GM12878 (cell line): ENCODE results near the gene SORL1. TPM values are rescaled to one million over a fixed set of nuclear protein-coding genes. Genes with fewer than 3 reads are reported as not detected.

ENCODE experiments used
- ATAC-seq: fragments of 200-7000 bp; cut with Tn5 transposase; 3 replicates; pipeline ENCODE4 v1.9.1; 2020; ENCODE audit warnings: mild to moderate bottlenecking, moderate library complexity
- BruUV-seq: library from RNA; stranded (reverse); fragments of 400-500 nt; replicated peaks from 2 replicates; lab custom pipeline; 2021; lab: Mats Ljungman, UMichigan
- CTCF ChIA-PET: fragments of 300-600 bp; sonication (Branson Sonifier 250); formaldehyde crosslinking; extraction: SDS; loops from one replicate; lab custom pipeline; 2021; ENCODE audit warnings: inconsistent platforms; lab: Yijun Ruan, JAX
- POLR2A ChIA-PET: fragments of 350-600 bp; formaldehyde crosslinking; extraction: SDS; loops from one replicate; lab custom pipeline; 2021; ENCODE audit warnings: inconsistent platforms; lab: Charles Lee
- RAD21 ChIA-PET: fragments of 300-600 bp; sonication (Branson Sonifier 250); formaldehyde crosslinking; loops from one replicate; lab custom pipeline; 2023; ENCODE audit warnings: antibody characterized with exemption; ENCODE audit not compliant: unreplicated experiment; lab: Charles Lee
- SMC1A ChIA-PET: fragments of 300-600 bp; sonication (Branson Sonifier 250); formaldehyde crosslinking; loops from one replicate; lab custom pipeline; 2023; ENCODE audit not compliant: unreplicated experiment, uncharacterized antibody; lab: Charles Lee
- DNase-seq: peaks from one replicate; pipeline ENCODE4 v3.0.0-alpha.2; 2011; ENCODE audit warnings: low read depth, low spot score
- FAIRE-seq: peaks from 3 replicates; lab custom pipeline; 2011; peaks lifted over from hg19 to GRCh38; lab: Jason Lieb, UNC
- H2AFZ ChIP-seq: 2 replicates; pipeline ENCODE4 v1.6.0; 2011; ENCODE audit warnings: low read depth, low read length, control low read depth; ENCODE audit not compliant: control insufficient read depth
- H3K27ac ChIP-seq: 2 replicates; pipeline ENCODE4 v1.5.1; 2011; ENCODE audit warnings: control low read depth; ENCODE audit not compliant: control insufficient read depth, insufficient read depth
- H3K27me3 ChIP-seq, 2 experiments: replicated peaks in 1 of 2; 2 replicates each; pipeline versions ENCODE4 v1.6.0 to v1.6.1; 2011; ENCODE audit warnings: low read length in 1 of 2; ENCODE audit not compliant: control insufficient read depth in 2 of 2, insufficient read depth in 2 of 2
- H3K36me3 ChIP-seq, 2 experiments: 2 replicates each; pipeline ENCODE4 v1.5.1; 2011; ENCODE audit warnings: low read length in 1 of 2; ENCODE audit not compliant: control insufficient read depth in 2 of 2, insufficient read depth in 2 of 2
- H3K4me1 ChIP-seq: 2 replicates; pipeline ENCODE4 v1.6.1; 2011; ENCODE audit warnings: mild to moderate bottlenecking, low read length, moderate library complexity, mixed read lengths; ENCODE audit not compliant: control insufficient read depth, insufficient read depth
- H3K4me2 ChIP-seq: 2 replicates; pipeline ENCODE4 v1.6.0; 2011; ENCODE audit warnings: control low read depth; ENCODE audit not compliant: control insufficient read depth, insufficient read depth
- H3K4me3 ChIP-seq: fragments of 200-600 bp; sonication (generic); 2 replicates; pipeline ENCODE4 v1.5.1; 2016
- H3K79me2 ChIP-seq: 2 replicates; pipeline ENCODE4 v1.6.0; 2011; ENCODE audit warnings: low read length; ENCODE audit not compliant: control insufficient read depth, insufficient read depth
- H3K9ac ChIP-seq: 2 replicates; pipeline ENCODE4 v1.8.0; 2011; ENCODE audit warnings: low read length, control low read depth, mixed read lengths; ENCODE audit not compliant: control insufficient read depth, insufficient read depth
- H3K9me3 ChIP-seq: replicated peaks from 3 replicates; pipeline ENCODE4 v1.5.1; 2011; ENCODE audit warnings: mild to moderate bottlenecking, low read length; ENCODE audit not compliant: control insufficient read depth, insufficient read depth
- H4K20me1 ChIP-seq: 2 replicates; pipeline ENCODE4 v1.6.0; 2011; ENCODE audit not compliant: control insufficient read depth, insufficient read depth
- IRF4 ChIP-seq: IDR thresholded peaks from 2 replicates; pipeline ENCODE4 v1.6.1; 2011; ENCODE audit warnings: low read depth, low read length
- MEF2A ChIP-seq: IDR thresholded peaks from 2 replicates; pipeline ENCODE4 v1.6.1; 2011; ENCODE audit warnings: low read depth, mild to moderate bottlenecking, low read length, moderate library complexity; ENCODE audit not compliant: insufficient read depth
- NFIC ChIP-seq: IDR thresholded peaks from 2 replicates; pipeline ENCODE4 v1.6.1; 2012; ENCODE audit warnings: low read depth, mild to moderate bottlenecking, inconsistent platforms, low read length, moderate library complexity
- NR2C2 ChIP-seq: IDR thresholded peaks from 2 replicates; pipeline ENCODE4 v1.6.1; 2011; ENCODE audit warnings: borderline replicate concordance, low read depth; ENCODE audit not compliant: control insufficient read depth, insufficient read length
- POLR2A ChIP-seq: IDR thresholded peaks from 2 replicates; pipeline ENCODE4 v1.6.1; 2011; ENCODE audit warnings: low read depth, mild to moderate bottlenecking, low read length
- RUNX3 ChIP-seq: IDR thresholded peaks from 2 replicates; pipeline ENCODE4 v1.6.1; 2012; ENCODE audit warnings: low read length, inconsistent platforms
- SRF ChIP-seq, 2 experiments: IDR thresholded peaks; 2 replicates each; pipeline ENCODE4 v1.6.1; 2011; ENCODE audit warnings: low read depth in 2 of 2, low read length in 2 of 2, mild to moderate bottlenecking in 1 of 2, moderate library complexity in 1 of 2
- TARDBP ChIP-seq: IDR thresholded peaks from 2 replicates; pipeline ENCODE4 v1.6.1; 2016; ENCODE audit warnings: borderline replicate concordance
- WGBS: methylation state at CpG from one replicate; pipeline ENCODE4 v1.1.6; 2016; ENCODE audit warnings: low lambda C conversion rate; ENCODE audit not compliant: insufficient replicate concordance, insufficient coverage; ENCODE audit errors: missing lambda C conversion rate; 5-methylcytosine and 5-hydroxymethylcytosine counted together
- in situ Hi-C: fragments of 300-500 bp; cut with MboI; formaldehyde crosslinking; loops from 9 replicates; pipeline ENCODE4 v1.14.3; 2018; ENCODE audit warnings: mixed read lengths
- intact Hi-C: fragments of 100-400 bp; cut with micrococcal nuclease; formaldehyde crosslinking; loops from one replicate; pipeline ENCODE4 v1.14.2; 2022; ENCODE audit not compliant: unreplicated experiment
- polyA plus RNA-seq, 11 experiments: library from polyadenylated mRNA; depleted of rRNA in 4 of 11; unstranded in 6 of 11; stranded (reverse) in 5 of 11; fragments of >200 nt; fragmentation: Nextera tagmentation in 4 of 11; fragmentation: Illumina TruSeq in 1 of 11; extraction: Ambion mirVana in 4 of 11; extraction: Trizol in 1 of 11; gene quantifications; 1 replicate in 1 of 11; 2 replicates in 10 of 11; pipeline versions ENCODE4 v1.2.1 to v1.2.3, GENCODE V29; 2011 to 2016; ENCODE audit warnings: inconsistent platforms in 2 of 11, missing spikeins in 2 of 11, low read depth in 1 of 11
- total RNA-seq, 4 experiments: library from RNA; depleted of rRNA in 3 of 4; stranded (reverse); fragments of >200 nt in 3 of 4; fragmentation: Illumina TruSeq in 1 of 4; extraction: Trizol in 1 of 4; gene quantifications; 2 replicates each; pipeline versions ENCODE4 v1.2.1 to v1.2.3, GENCODE V29; 2013 to 2021
- TF ChIP-seq, protein P1 (sequence below): fragments of 450-650 bp; IDR thresholded peaks from 2 replicates; pipeline ENCODE4 v1.6.1; 2017; ENCODE audit warnings: mild to moderate bottlenecking, moderate library complexity
- TF ChIP-seq, protein P2 (sequence below): IDR thresholded peaks from 2 replicates; pipeline ENCODE4 v1.6.1; 2011; ENCODE audit warnings: mild to moderate bottlenecking, low read depth, low read length, moderate library complexity; ENCODE audit not compliant: insufficient replicate concordance
- TF ChIP-seq, protein P3 (sequence below): fragments of 450-650 bp; formaldehyde crosslinking; IDR thresholded peaks from 2 replicates; pipeline ENCODE4 v1.4.0; 2020; ENCODE audit warnings: mild to moderate bottlenecking, moderate library complexity

SORL1 gene
- total and polyA plus RNA-seq, 10 of the 15 experiments (the other 5 are each of a cell fraction or from before 2014, with no cell fraction given) = 20.2 to 107 (median 59.9) TPM

DNA sequence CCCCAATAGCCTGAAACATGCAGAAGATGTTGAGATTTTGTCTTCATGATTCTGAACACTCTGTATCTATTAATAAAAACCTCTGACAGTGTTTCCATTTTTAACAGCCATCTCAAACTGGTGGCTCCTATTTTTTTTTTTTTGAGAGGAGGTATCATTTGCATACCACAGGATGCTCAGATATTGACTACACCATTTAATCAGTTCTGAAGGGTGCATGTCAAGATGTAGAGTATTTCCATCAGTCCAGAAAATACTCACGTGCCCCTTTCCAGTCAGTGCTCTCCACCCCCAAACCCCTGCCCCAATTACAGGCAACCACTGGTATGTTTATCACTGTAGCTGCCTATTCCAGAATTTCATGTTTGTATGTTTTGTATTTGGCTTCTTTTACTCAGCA lies 85.9 kb downstream of the SORL1 start (continued):
- TF ChIP-seq, protein P1, sequence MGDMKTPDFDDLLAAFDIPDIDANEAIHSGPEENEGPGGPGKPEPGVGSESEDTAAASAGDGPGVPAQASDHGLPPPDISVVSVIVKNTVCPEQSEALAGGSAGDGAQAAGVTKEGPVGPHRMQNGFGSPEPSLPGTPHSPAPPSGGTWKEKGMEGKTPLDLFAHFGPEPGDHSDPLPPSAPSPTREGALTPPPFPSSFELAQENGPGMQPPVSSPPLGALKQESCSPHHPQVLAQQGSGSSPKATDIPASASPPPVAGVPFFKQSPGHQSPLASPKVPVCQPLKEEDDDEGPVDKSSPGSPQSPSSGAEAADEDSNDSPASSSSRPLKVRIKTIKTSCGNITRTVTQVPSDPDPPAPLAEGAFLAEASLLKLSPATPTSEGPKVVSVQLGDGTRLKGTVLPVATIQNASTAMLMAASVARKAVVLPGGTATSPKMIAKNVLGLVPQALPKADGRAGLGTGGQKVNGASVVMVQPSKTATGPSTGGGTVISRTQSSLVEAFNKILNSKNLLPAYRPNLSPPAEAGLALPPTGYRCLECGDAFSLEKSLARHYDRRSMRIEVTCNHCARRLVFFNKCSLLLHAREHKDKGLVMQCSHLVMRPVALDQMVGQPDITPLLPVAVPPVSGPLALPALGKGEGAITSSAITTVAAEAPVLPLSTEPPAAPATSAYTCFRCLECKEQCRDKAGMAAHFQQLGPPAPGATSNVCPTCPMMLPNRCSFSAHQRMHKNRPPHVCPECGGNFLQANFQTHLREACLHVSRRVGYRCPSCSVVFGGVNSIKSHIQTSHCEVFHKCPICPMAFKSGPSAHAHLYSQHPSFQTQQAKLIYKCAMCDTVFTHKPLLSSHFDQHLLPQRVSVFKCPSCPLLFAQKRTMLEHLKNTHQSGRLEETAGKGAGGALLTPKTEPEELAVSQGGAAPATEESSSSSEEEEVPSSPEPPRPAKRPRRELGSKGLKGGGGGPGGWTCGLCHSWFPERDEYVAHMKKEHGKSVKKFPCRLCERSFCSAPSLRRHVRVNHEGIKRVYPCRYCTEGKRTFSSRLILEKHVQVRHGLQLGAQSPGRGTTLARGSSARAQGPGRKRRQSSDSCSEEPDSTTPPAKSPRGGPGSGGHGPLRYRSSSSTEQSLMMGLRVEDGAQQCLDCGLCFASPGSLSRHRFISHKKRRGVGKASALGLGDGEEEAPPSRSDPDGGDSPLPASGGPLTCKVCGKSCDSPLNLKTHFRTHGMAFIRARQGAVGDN = no peak
- TF ChIP-seq TARDBP (no peak), IRF4 (0 out of 2 replicates have a peak, but pooled peaks have one; percentile 34), NR2C2 (no peak)

DNA sequence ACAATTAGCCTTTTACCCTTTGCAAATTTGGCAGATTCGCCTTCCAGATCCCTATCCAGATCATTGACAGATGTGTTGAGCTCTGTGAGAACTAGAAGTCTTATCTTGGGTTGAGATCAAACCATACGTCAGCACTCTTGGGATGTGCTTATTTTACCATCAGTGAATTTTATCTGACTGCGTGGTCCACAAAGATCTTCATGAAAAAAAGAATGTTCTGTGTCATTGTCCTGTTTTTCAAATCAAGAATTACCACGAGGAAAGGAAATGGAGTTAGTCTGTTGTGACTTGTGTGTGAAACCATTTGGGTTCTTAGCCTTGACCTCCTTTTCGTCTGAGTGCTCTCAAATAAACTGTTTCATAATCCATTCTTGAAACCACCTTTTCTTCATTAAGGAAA lies 86.9 kb downstream of the SORL1 start:
- H3K9ac ChIP-seq = no peak overlapping the region
- no peaks in the 10 kb centered on the region; the same call in 2 of the 3 replicates for H3K9me3 ChIP-seq
- DNase-seq (peak; percentile 69), ATAC-seq (peak; percentile 59), FAIRE-seq (peak; percentile 52)
- 19% methylated on average over 5 of the region's 5 CpGs for WGBS
- peaks cover 18 to 31% of the 10 kb centered on the region in 2 experiments for H3K36me3 ChIP-seq
- no TSS peak for BruUV-seq
- H4K20me1 ChIP-seq = no peaks in the 10 kb centered on the region
- ChIA-PET SMC1A (interaction anchor here (0.8 to 2.8 kb wide), 5 partner anchors 14 to 75 kb away, joined by 3 to 9 read pairs (median 4); no protein-coding TSS in a partner anchor), CTCF (interaction anchor here (1.2 to 1.6 kb wide), 2 partner anchors 10 to 55 kb away, joined by 3 to 4 read pairs; no protein-coding TSS in a partner anchor), POLR2A (interaction anchor here (1.0 kb wide), 1 partner anchor 57 kb away, joined by 3 read pairs; no protein-coding TSS in a partner anchor), RAD21 (interaction anchor here (0.8 to 1.3 kb wide), 5 partner anchors 32 to 220 kb away, joined by 3 to 5 read pairs (median 3); no protein-coding TSS in a partner anchor)
- H2AFZ ChIP-seq = no peak overlapping the region
- in situ Hi-C loops (no loop called here), intact Hi-C loops (loop anchor here (1.0 to 5.0 kb wide), 2 partner anchors 51 to 77 kb away; no protein-coding TSS in a partner anchor)
- H3K4me2 ChIP-seq = peak overlapping the region; percentile 77
- H3K27me3 ChIP-seq = no peaks in the 10 kb centered on the region
- 0 out of 2 replicates have a peak overlapping the region, but pooled peaks have one; percentile 16 for H3K4me3 ChIP-seq
- peaks cover 55% of the 10 kb centered on the region for H3K4me1 ChIP-seq
- H3K79me2 ChIP-seq = peaks cover 11% of the 10 kb centered on the region
- peak overlapping the region; percentile 74 for H3K27ac ChIP-seq
- TF ChIP-seq SRF (IDR thresholded peaks at IDR 0.05; ENCODE audit: low read depth in 2 of 2, low read length in 2 of 2) (no peak), POLR2A (no peak), MEF2A (no peak), NFIC (0 out of 2 replicates have a peak, but pooled peaks have one; percentile 34), RUNX3 (peak; percentile 63; the same call in 1 of the 2 replicates)
- TF ChIP-seq, protein P2, sequence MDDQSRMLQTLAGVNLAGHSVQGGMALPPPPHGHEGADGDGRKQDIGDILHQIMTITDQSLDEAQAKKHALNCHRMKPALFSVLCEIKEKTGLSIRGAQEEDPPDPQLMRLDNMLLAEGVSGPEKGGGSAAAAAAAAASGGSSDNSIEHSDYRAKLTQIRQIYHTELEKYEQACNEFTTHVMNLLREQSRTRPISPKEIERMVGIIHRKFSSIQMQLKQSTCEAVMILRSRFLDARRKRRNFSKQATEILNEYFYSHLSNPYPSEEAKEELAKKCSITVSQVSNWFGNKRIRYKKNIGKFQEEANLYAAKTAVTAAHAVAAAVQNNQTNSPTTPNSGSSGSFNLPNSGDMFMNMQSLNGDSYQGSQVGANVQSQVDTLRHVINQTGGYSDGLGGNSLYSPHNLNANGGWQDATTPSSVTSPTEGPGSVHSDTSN = no peak
- TF ChIP-seq, protein P3, sequence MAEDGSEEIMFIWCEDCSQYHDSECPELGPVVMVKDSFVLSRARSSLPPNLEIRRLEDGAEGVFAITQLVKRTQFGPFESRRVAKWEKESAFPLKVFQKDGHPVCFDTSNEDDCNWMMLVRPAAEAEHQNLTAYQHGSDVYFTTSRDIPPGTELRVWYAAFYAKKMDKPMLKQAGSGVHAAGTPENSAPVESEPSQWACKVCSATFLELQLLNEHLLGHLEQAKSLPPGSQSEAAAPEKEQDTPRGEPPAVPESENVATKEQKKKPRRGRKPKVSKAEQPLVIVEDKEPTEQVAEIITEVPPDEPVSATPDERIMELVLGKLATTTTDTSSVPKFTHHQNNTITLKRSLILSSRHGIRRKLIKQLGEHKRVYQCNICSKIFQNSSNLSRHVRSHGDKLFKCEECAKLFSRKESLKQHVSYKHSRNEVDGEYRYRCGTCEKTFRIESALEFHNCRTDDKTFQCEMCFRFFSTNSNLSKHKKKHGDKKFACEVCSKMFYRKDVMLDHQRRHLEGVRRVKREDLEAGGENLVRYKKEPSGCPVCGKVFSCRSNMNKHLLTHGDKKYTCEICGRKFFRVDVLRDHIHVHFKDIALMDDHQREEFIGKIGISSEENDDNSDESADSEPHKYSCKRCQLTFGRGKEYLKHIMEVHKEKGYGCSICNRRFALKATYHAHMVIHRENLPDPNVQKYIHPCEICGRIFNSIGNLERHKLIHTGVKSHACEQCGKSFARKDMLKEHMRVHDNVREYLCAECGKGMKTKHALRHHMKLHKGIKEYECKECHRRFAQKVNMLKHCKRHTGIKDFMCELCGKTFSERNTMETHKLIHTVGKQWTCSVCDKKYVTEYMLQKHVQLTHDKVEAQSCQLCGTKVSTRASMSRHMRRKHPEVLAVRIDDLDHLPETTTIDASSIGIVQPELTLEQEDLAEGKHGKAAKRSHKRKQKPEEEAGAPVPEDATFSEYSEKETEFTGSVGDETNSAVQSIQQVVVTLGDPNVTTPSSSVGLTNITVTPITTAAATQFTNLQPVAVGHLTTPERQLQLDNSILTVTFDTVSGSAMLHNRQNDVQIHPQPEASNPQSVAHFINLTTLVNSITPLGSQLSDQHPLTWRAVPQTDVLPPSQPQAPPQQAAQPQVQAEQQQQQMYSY (CRISPR knock-in tag) = no peak
